ENCODE data around the gene GPR18.

GPR18 gene

DNA sequence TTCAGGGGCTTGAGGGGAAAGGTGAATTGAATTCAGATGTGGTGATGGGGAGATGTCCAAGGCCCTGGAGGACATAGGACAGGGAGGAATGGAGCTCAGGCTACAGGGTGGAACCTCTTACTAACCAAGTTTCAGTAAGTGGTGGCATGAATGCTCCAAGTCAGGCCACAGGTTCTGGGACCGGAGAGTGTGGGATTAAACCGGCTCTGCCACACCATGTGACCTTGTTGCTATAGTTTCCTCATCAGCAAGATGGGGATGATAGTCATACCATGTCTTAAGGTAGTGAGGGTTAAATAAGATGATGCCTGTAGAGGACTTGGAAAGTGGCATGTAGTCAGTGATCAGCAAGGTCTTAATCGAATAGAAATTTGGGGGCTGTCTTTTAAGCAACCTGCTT is 32.7 kb upstream of the GPR18 start:
- no peak for DNase-seq

- peak; percentile 80 for DNase-seq
These were observed 31.6 kb upstream of the GPR18 start for GRCh38 chr13:99289674-99290337.

DNA sequence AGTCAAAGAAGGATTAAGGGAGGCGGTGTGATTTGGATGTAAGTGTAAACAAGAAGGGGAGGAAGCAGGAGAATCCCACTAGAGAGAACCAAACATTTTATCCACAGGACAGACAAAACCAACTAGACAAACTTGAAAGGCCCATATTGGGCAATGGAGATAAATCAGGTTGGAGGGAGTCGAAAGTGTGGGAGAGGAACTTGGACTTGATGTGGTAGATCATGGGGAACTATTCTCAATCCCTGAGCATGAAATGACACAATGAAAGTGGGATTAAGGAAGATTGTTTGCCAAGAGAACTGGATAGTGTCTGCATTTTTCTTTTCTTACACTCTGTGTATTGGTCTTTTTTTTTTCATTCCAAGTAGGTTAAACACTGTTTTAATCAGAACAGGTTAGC is 31.1 kb upstream of the GPR18 start:
- no peak for DNase-seq

GRCh38 chr13:99288089-99288488 is 29.9 kb upstream of the GPR18 start:
- peak; percentile 84 for DNase-seq

- no peak for DNase-seq
These were observed 29.4 kb upstream of the GPR18 start for GRCh38 chr13:99287551-99287950.

GRCh38 chr13:99285432-99286182 is 27.4 kb upstream of the GPR18 start:
- DNase-seq: no peak

GRCh38 chr13:99282264-99283231 is 24.4 kb upstream of the GPR18 start:
- no peak for DNase-seq

DNA sequence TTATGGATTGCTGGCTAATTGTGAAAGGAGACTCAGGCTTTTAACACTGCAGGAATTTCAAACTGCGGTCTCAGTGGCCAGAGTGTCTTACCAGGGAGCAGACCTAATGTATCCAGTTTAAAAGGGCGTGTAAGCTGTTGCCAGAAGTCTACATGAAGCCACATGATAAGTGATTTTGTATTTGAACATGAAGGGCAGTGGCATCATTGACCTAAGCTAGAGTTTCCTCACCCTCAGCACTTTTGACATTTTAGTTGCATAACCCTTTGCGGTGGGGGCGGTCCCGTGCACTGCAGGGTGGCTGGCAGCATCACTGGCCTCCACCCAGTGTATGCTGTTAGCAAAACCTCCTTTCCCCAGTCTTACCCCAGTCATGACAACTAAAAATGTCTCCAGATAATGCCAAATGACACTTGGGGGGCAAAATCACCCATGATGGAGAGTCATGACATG is 23.7 kb upstream of the GPR18 start:
- DNase-seq: no peak

- no peak for DNase-seq
These were observed 22.0 kb upstream of the GPR18 start for GRCh38 chr13:99280166-99280565.

DNA sequence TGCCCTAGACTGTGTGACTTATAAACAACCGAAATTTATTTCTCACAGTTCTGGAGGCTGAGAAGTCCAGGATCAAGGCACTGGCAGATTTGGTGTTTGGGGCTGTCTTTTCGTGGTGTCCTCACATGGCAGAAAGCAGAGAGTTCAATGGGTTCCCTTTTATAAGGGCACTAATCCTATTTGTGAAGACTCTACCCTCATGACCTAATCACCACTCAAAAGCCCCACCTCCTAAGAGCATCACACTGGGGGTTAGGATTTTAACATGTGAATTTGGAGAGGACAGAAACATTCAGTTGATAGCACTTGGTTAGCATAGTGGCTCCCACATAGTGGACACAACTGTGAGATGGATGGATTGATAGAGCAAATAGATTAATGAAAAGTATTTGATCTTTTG is 21.5 kb upstream of the GPR18 start:
- DNase-seq: no peak

DNA sequence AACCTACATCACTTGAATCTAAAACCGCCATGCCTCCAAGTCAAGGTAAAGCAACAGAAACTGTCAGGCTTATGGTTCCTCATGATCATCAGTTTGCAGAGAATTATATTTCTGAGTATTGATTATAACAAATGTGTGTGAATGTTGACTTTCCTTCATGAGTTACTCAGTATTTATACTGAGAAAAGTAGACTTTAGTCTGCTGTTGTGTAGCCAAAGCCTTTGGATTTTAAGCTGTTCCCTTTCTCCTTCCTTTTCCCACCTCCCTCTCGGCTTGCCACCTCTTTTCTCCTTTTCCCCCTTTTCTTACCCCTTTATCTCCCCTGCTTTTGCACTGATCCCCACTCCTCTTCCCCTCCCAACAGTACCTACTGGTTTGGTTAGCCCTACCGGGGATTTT is 20.7 kb upstream of the GPR18 start:
- no peak for DNase-seq

GRCh38 chr13:99278200-99278599 is 20.0 kb upstream of the GPR18 start:
- no peak for DNase-seq

DNA sequence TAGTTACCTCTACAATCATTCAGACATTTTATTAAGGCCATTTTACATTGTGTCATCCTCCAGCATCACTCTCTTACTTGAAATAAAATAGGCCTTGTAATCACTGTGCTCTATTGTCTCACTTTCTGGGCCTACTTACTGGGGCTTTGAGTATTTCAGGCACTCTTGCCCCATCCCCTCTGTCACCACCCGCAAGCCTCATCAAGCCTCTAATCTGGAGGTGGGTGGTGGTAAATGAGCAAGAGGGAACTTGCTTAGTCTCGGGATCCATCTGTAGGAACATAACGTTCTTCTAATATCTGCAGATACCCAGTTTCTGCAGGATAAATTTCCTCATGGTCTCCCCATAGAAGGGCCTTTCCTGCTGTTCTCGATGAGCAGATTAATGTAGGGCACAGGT is 19.4 kb upstream of the GPR18 start:
- no peak for DNase-seq

GRCh38 chr13:99276706-99277105 is 18.5 kb upstream of the GPR18 start:
- no peak for DNase-seq

GRCh38 chr13:99275093-99275469 is 16.9 kb upstream of the GPR18 start:
- DNase-seq: peak; percentile 42

DNA sequence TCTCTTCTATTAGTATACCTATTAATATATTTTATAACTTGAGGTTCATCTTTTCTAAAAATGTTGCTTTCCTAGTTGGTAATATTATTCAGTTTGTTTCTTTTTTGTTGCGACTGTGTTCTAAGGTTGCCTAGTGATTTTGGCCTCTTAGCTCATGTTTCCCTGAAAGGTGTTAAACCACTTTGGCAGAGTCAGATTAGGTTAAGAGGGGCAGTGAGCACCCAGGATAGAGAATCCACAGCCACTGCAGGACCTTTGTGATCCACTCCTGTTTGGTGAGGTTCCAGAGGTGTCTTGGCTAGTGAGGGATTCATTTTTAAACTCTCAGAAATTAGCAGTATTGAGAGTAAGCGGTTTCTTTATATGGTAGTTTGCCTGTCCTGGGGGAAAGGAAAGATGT is 14.9 kb upstream of the GPR18 start:
- no peak for DNase-seq

GRCh38 chr13:99272481-99272880 is 14.3 kb upstream of the GPR18 start:
- DNase-seq: no peak

DNA sequence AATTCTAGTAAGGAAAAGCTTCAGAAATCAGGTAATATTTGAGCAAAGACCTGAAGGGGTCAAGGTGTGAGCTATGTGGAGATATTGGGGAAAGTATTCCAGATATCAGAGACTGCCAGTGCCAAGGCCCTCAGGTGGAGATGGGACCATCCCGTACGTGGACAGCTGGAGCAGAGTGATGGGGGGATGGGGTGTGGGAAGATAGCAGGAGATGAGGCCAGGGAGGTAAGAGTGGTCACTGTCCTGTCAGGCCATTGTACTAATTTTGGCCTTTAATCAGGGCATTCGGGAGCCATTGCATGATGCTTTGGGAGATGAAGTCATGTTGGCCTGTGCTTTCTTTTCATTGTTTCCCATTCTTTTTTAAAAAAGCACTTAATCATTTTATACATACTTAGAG is 13.1 kb upstream of the GPR18 start:
- no peak for DNase-seq

DNA sequence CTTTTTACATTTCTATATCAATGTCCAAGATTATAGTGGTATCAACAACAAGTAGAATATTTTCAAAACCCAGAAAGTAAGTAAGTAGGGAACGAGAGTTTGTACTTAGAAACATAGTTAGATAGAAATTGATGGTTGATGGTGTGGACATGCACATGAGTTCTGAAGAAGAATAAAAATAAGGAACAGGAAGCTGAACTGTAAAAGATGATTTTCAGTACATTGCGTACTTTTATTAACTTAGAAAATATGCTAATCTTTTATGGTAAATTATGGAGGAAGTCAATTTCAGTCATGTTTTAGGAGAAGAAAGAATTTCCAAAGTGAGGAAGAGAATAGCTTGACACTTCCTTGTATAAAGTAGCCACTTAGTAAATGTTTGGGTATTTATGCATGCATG is 12.3 kb upstream of the GPR18 start:
- DNase-seq: no peak

DNA sequence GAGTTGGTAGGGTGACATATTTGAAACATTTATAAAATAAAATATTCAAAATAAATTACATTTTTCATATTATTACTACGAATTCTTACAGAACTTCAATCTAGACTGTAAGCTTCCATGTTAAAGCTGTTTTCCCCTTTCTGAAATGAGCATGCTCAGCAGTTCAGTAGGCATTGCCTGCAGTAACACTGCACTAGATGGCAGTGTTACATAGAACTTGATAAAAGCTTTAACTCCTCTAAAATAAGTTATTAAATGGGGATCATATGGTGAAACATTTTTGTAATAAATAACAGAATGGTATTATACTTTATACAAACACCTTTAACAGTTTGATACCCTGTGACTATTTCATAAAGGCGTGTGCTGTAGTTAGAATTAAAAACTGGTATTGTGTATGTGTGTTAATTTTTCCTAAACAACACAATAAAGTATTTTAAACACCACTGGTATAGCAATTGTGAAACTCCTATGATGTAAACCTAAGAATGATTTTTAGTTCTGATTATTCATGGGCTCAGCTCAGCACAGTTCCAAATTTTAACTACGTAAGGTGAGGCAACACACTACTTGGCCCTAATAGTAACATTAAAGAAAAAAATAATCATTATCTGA is 11.6 kb upstream of the GPR18 start:
- no peak for DNase-seq

GRCh38 chr13:99268822-99269221 is 10.6 kb upstream of the GPR18 start:
- DNase-seq: no peak

GRCh38 chr13:99267927-99268326 is 9.7 kb upstream of the GPR18 start:
- no peak for DNase-seq

GRCh38 chr13:99266827-99267226 is 8.6 kb upstream of the GPR18 start:
- no peak for DNase-seq
